Left ventricle myocardium inferior (tissue), 1 donor: ENCODE data around the gene SKI. TPM values are rescaled to one million over a fixed set of nuclear protein-coding genes. Genes with fewer than 3 reads are reported as not detected.

Experiments
- DNase-seq: peaks from one replicate; pipeline ENCODE4 v3.0.0-alpha.2; 2020
- H3K27ac ChIP-seq: fragments of 200-600 bp; replicated peaks from 2 replicates; pipeline ENCODE4 v1.8.0; 2021
- H3K27me3 ChIP-seq: fragments of 200-600 bp; 2 replicates; pipeline ENCODE4 v1.8.0; 2021; ENCODE audit warnings: low read depth
- H3K36me3 ChIP-seq: fragments of 200-600 bp; 2 replicates; pipeline ENCODE4 v1.8.0; 2021
- H3K4me1 ChIP-seq: fragments of 200-600 bp; 2 replicates; pipeline ENCODE4 v1.8.0; 2021
- H3K4me3 ChIP-seq: fragments of 200-600 bp; 2 replicates; pipeline ENCODE4 v1.8.0; 2021; ENCODE audit warnings: mild to moderate bottlenecking, moderate library complexity
- H3K9me3 ChIP-seq: fragments of 200-600 bp; replicated peaks from 2 replicates; pipeline ENCODE4 v1.8.0; 2021
- CTCF ChIP-seq: fragments of 200-600 bp; IDR thresholded peaks from 2 replicates; pipeline ENCODE4 v1.8.0; 2021; ENCODE audit warnings: antibody characterized with exemption, mild to moderate bottlenecking, borderline replicate concordance
- intact Hi-C: fragments of 100-400 bp; cut with micrococcal nuclease; formaldehyde crosslinking; loops from one replicate; pipeline ENCODE4 v1.11.0; 2022
- total RNA-seq: library from RNA; stranded (reverse); fragmentation: NEBNext Ultra II Directional; extraction: Animal tissue kit (Norgen Biotek cat#: 25700); gene quantifications from one replicate; pipeline ENCODE4 v1.2.1, GENCODE V29; 2021
- donor health status: DM: no; HTN: yes; CAD: no; lungs with severe emphysema.

Gene SKI
- total RNA-seq, 1 donor from 2014 or later = 37.9 TPM

- no peak for TF ChIP-seq CTCF
- H3K36me3 ChIP-seq = no peaks in the 10 kb centered on the region
- peaks cover 73% of the 10 kb centered on the region for H3K4me1 ChIP-seq
- no peaks in the 10 kb centered on the region for H3K9me3 ChIP-seq
- H3K4me3 ChIP-seq = no peak overlapping the region
- no peaks in the 10 kb centered on the region for H3K27me3 ChIP-seq
- intact Hi-C loops = no loop called here
- DNase-seq = no peak
- no peak overlapping the region for H3K27ac ChIP-seq
Observed at GRCh38 chr1:2283371-2283990, 55.4 kb downstream of the SKI start.

GRCh38 chr1:2283991-2284895 lies 56.1 kb downstream of the SKI start:
- no peaks in the 10 kb centered on the region for H3K36me3 ChIP-seq
- no peak for TF ChIP-seq CTCF
- no peaks in the 10 kb centered on the region for H3K9me3 ChIP-seq
- intact Hi-C loops = no loop called here
- H3K27ac ChIP-seq = no peak overlapping the region
- DNase-seq = no peak
- peaks cover 73% of the 10 kb centered on the region for H3K4me1 ChIP-seq
- H3K4me3 ChIP-seq = no peak overlapping the region
- H3K27me3 ChIP-seq = no peaks in the 10 kb centered on the region

GRCh38 chr1:2284932-2285331 lies 56.8 kb downstream of the SKI start:
- no peak overlapping the region for H3K27ac ChIP-seq
- DNase-seq = no peak
- intact Hi-C loops = no loop called here
- H3K36me3 ChIP-seq = no peaks in the 10 kb centered on the region
- H3K4me3 ChIP-seq = no peak overlapping the region
- H3K9me3 ChIP-seq = no peaks in the 10 kb centered on the region
- no peaks in the 10 kb centered on the region for H3K27me3 ChIP-seq
- TF ChIP-seq CTCF = no peak
- H3K4me1 ChIP-seq = peaks cover 73% of the 10 kb centered on the region

- H3K36me3 ChIP-seq = no peaks in the 10 kb centered on the region
- H3K27me3 ChIP-seq = no peaks in the 10 kb centered on the region
- no peak for DNase-seq
- H3K9me3 ChIP-seq = no peaks in the 10 kb centered on the region
- no peak for TF ChIP-seq CTCF
- intact Hi-C loops = no loop called here
- H3K4me3 ChIP-seq = no peak overlapping the region
- H3K4me1 ChIP-seq = peaks cover 91% of the 10 kb centered on the region
- H3K27ac ChIP-seq = no peak overlapping the region
Observed at GRCh38 chr1:2286923-2287322, 58.8 kb downstream of the SKI start.

GRCh38 chr1:2287649-2288048 lies 59.5 kb downstream of the SKI start:
- TF ChIP-seq CTCF = no peak
- no peak overlapping the region for H3K27ac ChIP-seq
- no peak for DNase-seq
- intact Hi-C loops = no loop called here
- no peaks in the 10 kb centered on the region for H3K9me3 ChIP-seq
- no peaks in the 10 kb centered on the region for H3K36me3 ChIP-seq
- H3K4me3 ChIP-seq = no peak overlapping the region
- H3K27me3 ChIP-seq = no peaks in the 10 kb centered on the region
- peaks cover 96% of the 10 kb centered on the region for H3K4me1 ChIP-seq
